ENCODE measurements around the gene FLT4. TPM values are rescaled to one million over a fixed set of nuclear protein-coding genes. Genes with fewer than 3 reads are reported as not detected.

Gene FLT4
- total RNA-seq, 2 donors from 2014 or later: 6.3 to 7.5 TPM

- intact Hi-C loops (cut with DNase I): loop anchor here (5.0 kb wide), 1 partner anchor 235 kb away; no protein-coding TSS in a partner anchor
- DNase-seq: peak in 1 of 4 donors; percentile 10
- WGBS, 2 donors: 51 to 74% methylated on average over 3 to 10 of the region's 10 CpGs
- Histone ChIP-seq H3K4me3 (no peak overlapping the region), H3K27ac (no peak overlapping the region), H3K4me1 (no peaks in the 10 kb centered on the region), H3K9me3 (no peaks in the 10 kb centered on the region), H3K27me3 (no peaks in the 10 kb centered on the region), H3K36me3 (replicated peaks in 1 of 2; ENCODE audit: insufficient read depth in 1 of 2, low read depth in 2 of 2) (no peaks in the 10 kb centered on the region)
- TF ChIP-seq CTCF (IDR thresholded peaks at IDR 0.05) (no peak), POLR2A (IDR thresholded peaks at IDR 0.05) (no peak)
- no peak for ATAC-seq
Measured at GRCh38 chr5:180632768-180633167, 16.6 kb downstream of the FLT4 start.

- DNase-seq: peak in 1 of 4 donors; percentile 9
- Histone ChIP-seq H3K4me1 (no peaks in the 10 kb centered on the region), H3K9me3 (no peaks in the 10 kb centered on the region), H3K36me3 (replicated peaks in 1 of 2; ENCODE audit: insufficient read depth in 1 of 2, low read depth in 2 of 2) (no peaks in the 10 kb centered on the region), H3K27me3 (no peaks in the 10 kb centered on the region), H3K27ac (no peak overlapping the region), H3K4me3 (no peak overlapping the region)
- no peak for ATAC-seq
- 45 to 59% methylated on average over 19 to 34 of the region's 36 CpGs for WGBS, 2 donors
- TF ChIP-seq POLR2A (IDR thresholded peaks at IDR 0.05) (no peak), CTCF (IDR thresholded peaks at IDR 0.05) (no peak)
- intact Hi-C loops (cut with DNase I): loop anchor here (5.0 kb wide), 1 partner anchor 234 kb away; no protein-coding TSS in a partner anchor
Measured at GRCh38 chr5:180631549-180632383, 17.6 kb downstream of the FLT4 start.

GRCh38 chr5:180630426-180630825, 19.0 kb downstream of the FLT4 start:
- H3K4me1 ChIP-seq: no peaks in the 10 kb centered on the region
- intact Hi-C loops (cut with DNase I): loop anchor here (5.0 kb wide), 1 partner anchor 233 kb away; no protein-coding TSS in a partner anchor
- no peaks in the 10 kb centered on the region for H3K27me3 ChIP-seq
- WGBS, 2 donors: 81% methylated on average over 20 of the region's 22 CpGs; no CpG with 5 or more reads in 1 of the 2 donors
- no peak for DNase-seq
- no peak overlapping the region for H3K27ac ChIP-seq
- no peak overlapping the region for H3K4me3 ChIP-seq
- H3K36me3 ChIP-seq (replicated peaks in 1 of 2; ENCODE audit: insufficient read depth in 1 of 2, low read depth in 2 of 2): no peaks in the 10 kb centered on the region
- ATAC-seq: no peak
- H3K9me3 ChIP-seq: no peaks in the 10 kb centered on the region
- no peak for TF ChIP-seq POLR2A (IDR thresholded peaks at IDR 0.05)
- no peak for TF ChIP-seq CTCF (IDR thresholded peaks at IDR 0.05)

- H3K4me1 ChIP-seq: no peaks in the 10 kb centered on the region
- H3K9me3 ChIP-seq: no peaks in the 10 kb centered on the region
- no peaks in the 10 kb centered on the region for H3K36me3 ChIP-seq (replicated peaks in 1 of 2; ENCODE audit: insufficient read depth in 1 of 2, low read depth in 2 of 2)
- no peak overlapping the region for H3K4me3 ChIP-seq
- H3K27me3 ChIP-seq: no peaks in the 10 kb centered on the region
- ATAC-seq: no peak
- no peak overlapping the region for H3K27ac ChIP-seq
- WGBS, 2 donors: 78 to 84% methylated on average over 8 to 23 of the region's 25 CpGs
- no peak for DNase-seq
- TF ChIP-seq CTCF (IDR thresholded peaks at IDR 0.05) (no peak), POLR2A (IDR thresholded peaks at IDR 0.05) (no peak)
- intact Hi-C loops (cut with DNase I): loop anchor here (5.0 kb wide), 1 partner anchor 233 kb away; no protein-coding TSS in a partner anchor
Measured at GRCh38 chr5:180629831-180630382, 19.5 kb downstream of the FLT4 start.

All from body of pancreas (tissue), 4 donors.